SH-SY5Y (cell line): Measurements from ENCODE around the gene SPATA31E1.

Experiments
- GATA2 ChIP-seq: IDR thresholded peaks from 2 replicates; pipeline ENCODE4 v1.6.1; 2011; ENCODE audit warnings: mild to moderate bottlenecking, low read depth, low read length
- GATA3 ChIP-seq: IDR thresholded peaks from 2 replicates; pipeline ENCODE4 v1.6.1; 2011; ENCODE audit warnings: low read depth, mild to moderate bottlenecking, low read length, moderate library complexity

GRCh38 chr9:87871425-87872078 lies 11.1 kb upstream of the SPATA31E1 start:
- TF ChIP-seq GATA3 (no peak), GATA2 (peak; percentile 63)
